Trophoblast cell (in vitro differentiated cells and primary cell): Measurements from ENCODE around the gene FIBCD1.
"Not testable (repeated sequence)": the region's sequence is repeated elsewhere in the genome, so short reads cannot be mapped to it uniquely, and the experiment has no call there.

Experiments
- DNase-seq, 2 donors: peaks; one replicate each; pipeline ENCODE4 v3.0.0-alpha.2; 2016
- H2AFZ ChIP-seq: 2 replicates; pipeline ENCODE4 v1.6.1; 2013; ENCODE audit warnings: low read length, moderate library complexity, mild to moderate bottlenecking; ENCODE audit not compliant: insufficient read depth, poor library complexity
- H2AK5ac ChIP-seq: 2 replicates; pipeline ENCODE4 v1.6.1; 2013; ENCODE audit warnings: mild to moderate bottlenecking, low read length
- H2BK120ac ChIP-seq: 2 replicates; pipeline ENCODE4 v1.6.1; 2013; ENCODE audit warnings: low read length, mild to moderate bottlenecking, moderate library complexity; ENCODE audit not compliant: insufficient read depth, poor library complexity
- H2BK12ac ChIP-seq: 2 replicates; pipeline ENCODE4 v1.6.1; 2013; ENCODE audit warnings: mild to moderate bottlenecking, low read length, moderate library complexity
- H2BK5ac ChIP-seq: 2 replicates; pipeline ENCODE4 v1.6.1; 2013; ENCODE audit warnings: low read length, low read depth, moderate library complexity, mild to moderate bottlenecking; ENCODE audit not compliant: poor library complexity
- H3K14ac ChIP-seq: 2 replicates; pipeline ENCODE4 v1.6.1; 2013; ENCODE audit warnings: mild to moderate bottlenecking, low read length
- H3K18ac ChIP-seq: 2 replicates; pipeline ENCODE4 v1.6.1; 2013; ENCODE audit warnings: mild to moderate bottlenecking, low read length
- H3K23ac ChIP-seq: 2 replicates; pipeline ENCODE4 v1.6.1; 2013; ENCODE audit warnings: low read length
- H3K27ac ChIP-seq: 2 replicates; pipeline ENCODE4 v1.5.1; 2013; ENCODE audit warnings: low read depth, mild to moderate bottlenecking, inconsistent platforms, low read length, moderate library complexity
- H3K27me3 ChIP-seq: 2 replicates; pipeline ENCODE4 v1.6.1; 2013; ENCODE audit warnings: inconsistent platforms, mild to moderate bottlenecking, low read length, moderate library complexity; ENCODE audit not compliant: insufficient read depth
- H3K36me3 ChIP-seq, 2 experiments: 1 replicate in 1 of 2; 2 replicates in 1 of 2; pipeline ENCODE4 v1.6.1; 2013; ENCODE audit warnings: low read length in 2 of 2, mild to moderate bottlenecking in 2 of 2, moderate library complexity in 1 of 2; ENCODE audit not compliant: insufficient read depth in 2 of 2, control insufficient read depth in 1 of 2
- H3K4ac ChIP-seq: 2 replicates; pipeline ENCODE4 v1.6.1; 2013; ENCODE audit warnings: low read depth, mild to moderate bottlenecking, low read length, moderate library complexity
- H3K4me1 ChIP-seq, 2 experiments: 1 replicate in 1 of 2; 2 replicates in 1 of 2; pipeline ENCODE4 v1.6.1; 2013; ENCODE audit warnings: low read length in 2 of 2, mild to moderate bottlenecking in 2 of 2, moderate library complexity in 1 of 2; ENCODE audit not compliant: insufficient read depth in 2 of 2, control insufficient read depth in 1 of 2
- H3K4me2 ChIP-seq: 2 replicates; pipeline ENCODE4 v1.6.1; 2013; ENCODE audit warnings: inconsistent platforms, mild to moderate bottlenecking, low read length, moderate library complexity
- H3K4me3 ChIP-seq: 2 replicates; pipeline ENCODE4 v1.5.1; 2013; ENCODE audit warnings: mild to moderate bottlenecking, low read depth, low read length, inconsistent platforms
- H3K79me1 ChIP-seq: one replicate; pipeline ENCODE4 v1.6.1; 2013; ENCODE audit warnings: low read length
- H3K79me2 ChIP-seq: 2 replicates; pipeline ENCODE4 v1.6.1; 2013; ENCODE audit warnings: low read length, mild to moderate bottlenecking; ENCODE audit not compliant: control insufficient read depth, insufficient read depth, poor library complexity
- H3K9ac ChIP-seq: 2 replicates; pipeline ENCODE4 v1.6.1; 2013; ENCODE audit warnings: mild to moderate bottlenecking, low read length
- H3K9me3 ChIP-seq: 2 replicates; pipeline ENCODE4 v1.6.1; 2013; ENCODE audit warnings: low read depth, mild to moderate bottlenecking, control low read depth, inconsistent platforms, low read length; ENCODE audit not compliant: insufficient read depth
- H4K12ac ChIP-seq: 2 replicates; pipeline ENCODE4 v1.6.1; 2013; ENCODE audit warnings: low read depth, mild to moderate bottlenecking, low read length, moderate library complexity
- H4K8ac ChIP-seq: 2 replicates; pipeline ENCODE4 v1.6.1; 2013; ENCODE audit warnings: low read depth, mild to moderate bottlenecking, low read length, moderate library complexity
- H4K91ac ChIP-seq: one replicate; pipeline ENCODE4 v1.6.1; 2013; ENCODE audit warnings: low read depth, mild to moderate bottlenecking, low read length, moderate library complexity
- WGBS: extraction: QIAGEN DNeasy Blood & Tissue Kit; methylation state at CpG from one replicate; pipeline ENCODE4 v1.1.7; 2013; ENCODE audit warnings: missing lambda C conversion rate; ENCODE audit not compliant: insufficient read length, insufficient coverage; ENCODE audit errors: extremely low coverage; 5-methylcytosine and 5-hydroxymethylcytosine counted together

The FIBCD1 gene

DNA sequence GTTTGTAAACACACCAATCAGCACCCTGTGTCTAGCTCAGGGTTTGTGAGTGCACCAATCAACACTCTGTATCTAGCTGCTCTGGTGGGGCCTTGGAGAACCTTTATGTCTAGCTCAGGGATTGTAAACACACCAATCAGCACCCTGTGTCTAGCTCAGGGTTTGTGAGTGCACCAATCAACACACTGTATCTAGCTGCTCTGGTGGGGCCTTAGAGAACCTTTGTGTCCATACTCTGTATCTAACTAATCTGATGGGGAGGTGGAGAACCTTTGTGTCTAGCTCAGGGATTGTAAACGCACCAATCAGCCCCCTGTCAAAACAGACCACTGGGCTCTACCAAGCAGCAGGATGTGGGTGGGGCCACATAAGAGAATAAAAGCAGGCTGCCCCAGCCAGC is 28.4 kb downstream of the FIBCD1 start:
- H2BK5ac ChIP-seq, H2BK120ac ChIP-seq, H3K4me3 ChIP-seq, H4K8ac ChIP-seq, H2BK12ac ChIP-seq, H3K4me2 ChIP-seq, H3K27ac ChIP-seq, H3K79me1 ChIP-seq, H2AFZ ChIP-seq, H2AK5ac ChIP-seq, H3K4ac ChIP-seq, H4K91ac ChIP-seq, H4K12ac ChIP-seq, H3K79me2 ChIP-seq, H3K23ac ChIP-seq, H3K27me3 ChIP-seq, H3K9me3 ChIP-seq, H3K18ac ChIP-seq, H3K4me1 ChIP-seq, H3K9ac ChIP-seq, H3K36me3 ChIP-seq, H3K14ac ChIP-seq, DNase-seq: not testable (repeated sequence)
- WGBS = no CpG with 5 or more reads among the region's 1 CpG

DNA sequence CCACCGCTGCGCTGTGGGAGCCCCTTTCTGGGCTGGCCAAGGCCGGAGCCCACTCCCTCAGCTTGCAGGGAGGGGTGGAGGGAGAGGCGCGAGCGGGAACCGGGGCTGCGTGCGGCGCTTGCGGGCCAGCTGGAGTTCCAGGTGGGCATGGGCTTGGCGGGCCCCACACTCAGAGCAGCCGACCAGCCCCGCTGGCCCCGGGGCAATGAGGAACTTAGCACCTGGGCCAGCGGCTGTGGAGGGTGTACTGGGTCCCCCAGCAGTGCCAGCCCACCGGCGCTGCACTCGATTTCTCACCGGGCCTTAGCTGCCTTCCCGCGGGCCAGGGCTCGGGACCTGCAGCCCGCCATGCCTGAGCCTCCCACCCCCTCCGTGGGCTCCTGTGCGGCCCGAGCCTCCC is 29.0 kb downstream of the FIBCD1 start:
- H3K23ac ChIP-seq, H3K4me1 ChIP-seq, H2AFZ ChIP-seq, H3K4me3 ChIP-seq, H3K79me2 ChIP-seq, H3K79me1 ChIP-seq, H4K8ac ChIP-seq, H3K36me3 ChIP-seq, H3K4me2 ChIP-seq, H4K91ac ChIP-seq, H2BK120ac ChIP-seq, H3K18ac ChIP-seq, H4K12ac ChIP-seq, H3K9ac ChIP-seq, DNase-seq, H2BK12ac ChIP-seq, H3K9me3 ChIP-seq, H3K27ac ChIP-seq, H3K27me3 ChIP-seq, H3K4ac ChIP-seq, H2AK5ac ChIP-seq, H3K14ac ChIP-seq, H2BK5ac ChIP-seq: not testable (repeated sequence)
- WGBS = no CpG with 5 or more reads among the region's 27 CpGs

DNA sequence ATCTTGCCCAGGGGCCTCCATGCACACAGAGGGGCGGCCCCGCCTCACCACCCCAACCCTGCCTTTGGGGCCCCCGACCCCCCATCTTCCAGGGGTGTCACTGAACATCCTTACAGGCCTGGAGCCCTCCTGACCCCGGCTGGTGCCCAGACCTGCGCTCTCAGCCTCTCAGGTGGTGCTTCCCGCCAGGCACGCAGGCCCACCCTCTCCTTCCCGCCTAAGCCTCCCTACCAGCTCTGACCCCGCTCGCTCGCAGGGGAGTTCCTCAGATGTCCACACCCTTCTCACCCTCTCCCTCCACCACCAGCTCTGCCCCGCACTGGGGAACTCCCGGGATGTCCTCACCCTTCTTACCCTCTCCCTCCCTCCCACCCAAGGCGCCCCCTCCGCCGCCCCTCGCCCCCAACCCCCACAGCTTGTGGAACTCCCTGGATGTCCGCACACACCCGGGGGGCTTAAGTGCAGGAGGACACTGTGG is 30.1 kb downstream of the FIBCD1 start:
- H4K12ac ChIP-seq = no peak overlapping the region
- H3K14ac ChIP-seq = no peak overlapping the region
- H3K4me1 ChIP-seq = no peaks in the 10 kb centered on the region
- no peak overlapping the region for H3K4me3 ChIP-seq
- H3K9ac ChIP-seq = no peak overlapping the region
- no peak overlapping the region for H4K91ac ChIP-seq
- H3K9me3 ChIP-seq = peaks cover 5% of the 10 kb centered on the region
- no peak overlapping the region for H3K4ac ChIP-seq
- no peak for DNase-seq
- no peaks in the 10 kb centered on the region for H3K27me3 ChIP-seq
- no peak overlapping the region for H3K4me2 ChIP-seq
- H3K23ac ChIP-seq = no peak overlapping the region
- no peak overlapping the region for H2BK120ac ChIP-seq
- no peaks in the 10 kb centered on the region for H3K79me2 ChIP-seq
- no peak overlapping the region for H4K8ac ChIP-seq
- no peak overlapping the region for H3K27ac ChIP-seq
- H3K18ac ChIP-seq = no peak overlapping the region
- H3K79me1 ChIP-seq = no peaks in the 10 kb centered on the region
- H2BK12ac ChIP-seq = no peak overlapping the region
- H2AFZ ChIP-seq = no peak overlapping the region
- WGBS = no CpG with 5 or more reads among the region's 19 CpGs
- no peak overlapping the region for H2AK5ac ChIP-seq
- H3K36me3 ChIP-seq = no peaks in the 10 kb centered on the region
- no peak overlapping the region for H2BK5ac ChIP-seq

GRCh38 chr9:130908146-130908877 is 30.7 kb downstream of the FIBCD1 start:
- no CpG with 5 or more reads among the region's 22 CpGs for WGBS
- H2BK12ac ChIP-seq = no peak overlapping the region

More at GRCh38 chr9:130908146-130908877, 30.7 kb downstream of the FIBCD1 start:
- no peak overlapping the region for H3K4me3 ChIP-seq
- H3K79me1 ChIP-seq = no peaks in the 10 kb centered on the region
- H3K9me3 ChIP-seq = peaks cover 5% of the 10 kb centered on the region
- DNase-seq = peak; percentile 66 to 87
- H3K9ac ChIP-seq = no peak overlapping the region
- H2AFZ ChIP-seq = no peak overlapping the region
- H3K4me2 ChIP-seq = no peak overlapping the region
- no peak overlapping the region for H3K27ac ChIP-seq
- no peak overlapping the region for H2AK5ac ChIP-seq
- no peak overlapping the region for H2BK5ac ChIP-seq
- no peak overlapping the region for H3K23ac ChIP-seq
- H4K91ac ChIP-seq = no peak overlapping the region
- no peak overlapping the region for H4K8ac ChIP-seq
- H3K27me3 ChIP-seq = no peaks in the 10 kb centered on the region
- H3K36me3 ChIP-seq = no peaks in the 10 kb centered on the region
- H3K14ac ChIP-seq = no peak overlapping the region
- H3K4me1 ChIP-seq = no peaks in the 10 kb centered on the region
- H3K4ac ChIP-seq = no peak overlapping the region
- H4K12ac ChIP-seq = no peak overlapping the region
- no peak overlapping the region for H2BK120ac ChIP-seq
- no peak overlapping the region for H3K18ac ChIP-seq
- no peaks in the 10 kb centered on the region for H3K79me2 ChIP-seq
